GM12878 (cell line): ENCODE measurements around the gene COPZ1. TPM values are rescaled to one million over a fixed set of nuclear protein-coding genes. Genes with fewer than 3 reads are reported as not detected.
"Not testable (repeated sequence)": the region's sequence is repeated elsewhere in the genome, so short reads cannot be mapped to it uniquely, and the experiment has no call there.

ENCODE experiments used
- ATAC-seq: fragments of 200-7000 bp; cut with Tn5 transposase; 3 replicates; pipeline ENCODE4 v1.9.1; 2020; ENCODE audit warnings: mild to moderate bottlenecking, moderate library complexity
- BruUV-seq: library from RNA; stranded (reverse); fragments of 400-500 nt; replicated peaks from 2 replicates; lab custom pipeline; 2021; lab: Mats Ljungman, UMichigan
- CTCF ChIA-PET: fragments of 300-600 bp; sonication (Branson Sonifier 250); formaldehyde crosslinking; extraction: SDS; loops from one replicate; lab custom pipeline; 2021; ENCODE audit warnings: inconsistent platforms; lab: Yijun Ruan, JAX
- POLR2A ChIA-PET: fragments of 350-600 bp; formaldehyde crosslinking; extraction: SDS; loops from one replicate; lab custom pipeline; 2021; ENCODE audit warnings: inconsistent platforms; lab: Charles Lee
- RAD21 ChIA-PET: fragments of 300-600 bp; sonication (Branson Sonifier 250); formaldehyde crosslinking; loops from one replicate; lab custom pipeline; 2023; ENCODE audit warnings: antibody characterized with exemption; ENCODE audit not compliant: unreplicated experiment; lab: Charles Lee
- SMC1A ChIA-PET: fragments of 300-600 bp; sonication (Branson Sonifier 250); formaldehyde crosslinking; loops from one replicate; lab custom pipeline; 2023; ENCODE audit not compliant: unreplicated experiment, uncharacterized antibody; lab: Charles Lee
- DNase-seq: peaks from one replicate; pipeline ENCODE4 v3.0.0-alpha.2; 2011; ENCODE audit warnings: low read depth, low spot score
- FAIRE-seq: peaks from 3 replicates; lab custom pipeline; 2011; peaks lifted over from hg19 to GRCh38; lab: Jason Lieb, UNC
- H2AFZ ChIP-seq: 2 replicates; pipeline ENCODE4 v1.6.0; 2011; ENCODE audit warnings: low read depth, low read length, control low read depth; ENCODE audit not compliant: control insufficient read depth
- H3K27ac ChIP-seq: 2 replicates; pipeline ENCODE4 v1.5.1; 2011; ENCODE audit warnings: control low read depth; ENCODE audit not compliant: control insufficient read depth, insufficient read depth
- H3K27me3 ChIP-seq, 2 experiments: replicated peaks in 1 of 2; 2 replicates each; pipeline versions ENCODE4 v1.6.0 to v1.6.1; 2011; ENCODE audit warnings: low read length in 1 of 2; ENCODE audit not compliant: control insufficient read depth in 2 of 2, insufficient read depth in 2 of 2
- H3K36me3 ChIP-seq, 2 experiments: 2 replicates each; pipeline ENCODE4 v1.5.1; 2011; ENCODE audit warnings: low read length in 1 of 2; ENCODE audit not compliant: control insufficient read depth in 2 of 2, insufficient read depth in 2 of 2
- H3K4me1 ChIP-seq: 2 replicates; pipeline ENCODE4 v1.6.1; 2011; ENCODE audit warnings: mild to moderate bottlenecking, low read length, moderate library complexity, mixed read lengths; ENCODE audit not compliant: control insufficient read depth, insufficient read depth
- H3K4me2 ChIP-seq: 2 replicates; pipeline ENCODE4 v1.6.0; 2011; ENCODE audit warnings: control low read depth; ENCODE audit not compliant: control insufficient read depth, insufficient read depth
- H3K4me3 ChIP-seq: fragments of 200-600 bp; sonication (generic); 2 replicates; pipeline ENCODE4 v1.5.1; 2016
- H3K79me2 ChIP-seq: 2 replicates; pipeline ENCODE4 v1.6.0; 2011; ENCODE audit warnings: low read length; ENCODE audit not compliant: control insufficient read depth, insufficient read depth
- H3K9ac ChIP-seq: 2 replicates; pipeline ENCODE4 v1.8.0; 2011; ENCODE audit warnings: low read length, control low read depth, mixed read lengths; ENCODE audit not compliant: control insufficient read depth, insufficient read depth
- H3K9me3 ChIP-seq: replicated peaks from 3 replicates; pipeline ENCODE4 v1.5.1; 2011; ENCODE audit warnings: mild to moderate bottlenecking, low read length; ENCODE audit not compliant: control insufficient read depth, insufficient read depth
- H4K20me1 ChIP-seq: 2 replicates; pipeline ENCODE4 v1.6.0; 2011; ENCODE audit not compliant: control insufficient read depth, insufficient read depth
- BHLHE40 ChIP-seq, 2 experiments: fragments of 450-650 bp in 1 of 2; IDR thresholded peaks; 2 replicates each; pipeline ENCODE4 v1.6.1; 2011 to 2017; ENCODE audit warnings: low read depth in 2 of 2, borderline replicate concordance in 1 of 2, improper control_type of control experiment in 1 of 2, low read length in 1 of 2, mild to moderate bottlenecking in 1 of 2
- CREB1 ChIP-seq: IDR thresholded peaks from 2 replicates; pipeline ENCODE4 v1.6.1; 2012; ENCODE audit warnings: low read depth, mild to moderate bottlenecking, inconsistent platforms
- NKRF ChIP-seq: fragments of 450-650 bp; conservative IDR thresholded peaks from 2 replicates; pipeline ENCODE4 v1.6.1; 2017; ENCODE audit warnings: mild to moderate bottlenecking, moderate library complexity
- RAD51 ChIP-seq: fragments of 450-650 bp; IDR thresholded peaks from 2 replicates; pipeline ENCODE4 v1.6.1; 2016; ENCODE audit warnings: moderate library complexity, mild to moderate bottlenecking, inconsistent platforms
- SMARCA5 ChIP-seq: fragments of 450-650 bp; IDR thresholded peaks from 2 replicates; pipeline ENCODE4 v1.6.1; 2017; ENCODE audit warnings: mild to moderate bottlenecking
- WRNIP1 ChIP-seq: IDR thresholded peaks from 2 replicates; pipeline ENCODE4 v1.6.1; 2011; ENCODE audit warnings: low read depth, low read length, improper control_type of control experiment, borderline replicate concordance
- YY1 ChIP-seq: IDR thresholded peaks from 2 replicates; pipeline ENCODE4 v1.6.1; 2011; ENCODE audit warnings: low read depth, mild to moderate bottlenecking, low read length
- WGBS: methylation state at CpG from one replicate; pipeline ENCODE4 v1.1.6; 2016; ENCODE audit warnings: low lambda C conversion rate; ENCODE audit not compliant: insufficient replicate concordance, insufficient coverage; ENCODE audit errors: missing lambda C conversion rate; 5-methylcytosine and 5-hydroxymethylcytosine counted together
- in situ Hi-C: fragments of 300-500 bp; cut with MboI; formaldehyde crosslinking; loops from 9 replicates; pipeline ENCODE4 v1.14.3; 2018; ENCODE audit warnings: mixed read lengths
- intact Hi-C: fragments of 100-400 bp; cut with micrococcal nuclease; formaldehyde crosslinking; loops from one replicate; pipeline ENCODE4 v1.14.2; 2022; ENCODE audit not compliant: unreplicated experiment
- polyA plus RNA-seq, 11 experiments: library from polyadenylated mRNA; depleted of rRNA in 4 of 11; unstranded in 6 of 11; stranded (reverse) in 5 of 11; fragments of >200 nt; fragmentation: Nextera tagmentation in 4 of 11; fragmentation: Illumina TruSeq in 1 of 11; extraction: Ambion mirVana in 4 of 11; extraction: Trizol in 1 of 11; gene quantifications; 1 replicate in 1 of 11; 2 replicates in 10 of 11; pipeline versions ENCODE4 v1.2.1 to v1.2.3, GENCODE V29; 2011 to 2016; ENCODE audit warnings: inconsistent platforms in 2 of 11, missing spikeins in 2 of 11, low read depth in 1 of 11
- total RNA-seq, 4 experiments: library from RNA; depleted of rRNA in 3 of 4; stranded (reverse); fragments of >200 nt in 3 of 4; fragmentation: Illumina TruSeq in 1 of 4; extraction: Trizol in 1 of 4; gene quantifications; 2 replicates each; pipeline versions ENCODE4 v1.2.1 to v1.2.3, GENCODE V29; 2013 to 2021

The COPZ1 gene
- total and polyA plus RNA-seq, 10 of the 15 experiments (the other 5 are each of a cell fraction or from before 2014, with no cell fraction given), result 112 to 378 (median 184) TPM

- RAD21 ChIA-PET, result interaction anchor here (1.5 to 4.2 kb wide), 4 partner anchors 9 to 78 kb away, joined by 3 to 39 read pairs (median 22); no protein-coding TSS in a partner anchor
- POLR2A ChIA-PET, result interaction anchor here (0.7 to 4.4 kb wide), 11 partner anchors 8 to 216 kb away, joined by 3 to 60 read pairs (median 8); partner anchors contain the start of genes COPZ1 and NCKAP1L
- in situ Hi-C loops, H3K27me3 ChIP-seq, DNase-seq, FAIRE-seq, H4K20me1 ChIP-seq, H2AFZ ChIP-seq, H3K9me3 ChIP-seq, ATAC-seq, BruUV-seq: not testable (repeated sequence)
- SMC1A ChIA-PET, result interaction anchor here (0.8 to 3.3 kb wide), 8 partner anchors 9 to 78 kb away, joined by 3 to 32 read pairs (median 4); no protein-coding TSS in a partner anchor
- Histone ChIP-seq H3K4me2 (peak overlapping the region; percentile 93), H3K27ac (peak overlapping the region; percentile 99), H3K4me1 (peaks cover 11% of the 10 kb centered on the region), H3K36me3 (peaks cover 14 to 36% of the 10 kb centered on the region in 2 experiments), H3K9ac (peak overlapping the region; percentile 100), H3K4me3 (peak overlapping the region; percentile 81), H3K79me2 (peaks cover 83% of the 10 kb centered on the region)
- CTCF ChIA-PET, result interaction anchor here (0.9 to 3.1 kb wide), 9 partner anchors 12 to 249 kb away, joined by 3 to 29 read pairs (median 20); partner anchors contain the start of genes COPZ1 and HOXC5
- under 1% methylated on average over 10 of the region's 10 CpGs for WGBS
- TF ChIP-seq WRNIP1, result peak; percentile 83; the same call in 1 of the 2 replicates
- TF ChIP-seq YY1, result peak; percentile 59; the same call in 1 of the 2 replicates
- peak in 1 of 2 experiments; percentile 7; a peak in 1 of 4 replicates for TF ChIP-seq BHLHE40 (IDR thresholded peaks at IDR 0.05; ENCODE audit: borderline replicate concordance in 1 of 2, low read depth in 2 of 2, low read length in 1 of 2)
- peak; percentile 9; the same call in 1 of the 2 replicates for TF ChIP-seq RAD51
- peak; percentile 57 for TF ChIP-seq NKRF
- peak; percentile 8; the same call in 1 of the 2 replicates for TF ChIP-seq CREB1
- 0 out of 2 replicates have a peak, but pooled peaks have one; percentile 12 for TF ChIP-seq SMARCA5
- intact Hi-C loops, result loop anchor here (2.0 kb wide), 1 partner anchor 60 kb away; no protein-coding TSS in a partner anchor
Measured at GRCh38 chr12:54281261-54281638, 43.7 kb upstream of the COPZ1 start.
